AG10803 (cell line): ENCODE results near the gene ZMIZ2.
A peak's percentile ranks its signal among the peaks of the same experiment; 100 is the strongest.
"Not testable (repeated sequence)": the region's sequence is repeated elsewhere in the genome, so short reads cannot be mapped to it uniquely, and the experiment has no call there.

Experiments used
- DNase-seq: peaks from one replicate; pipeline ENCODE4 v3.0.0; 2010; ENCODE audit warnings: low read depth
- H3K4me3 ChIP-seq: 2 replicates; pipeline ENCODE4 v1.5.1; 2011; ENCODE audit warnings: mild to moderate bottlenecking, low read length, control low read depth
- CTCF ChIP-seq: conservative IDR thresholded peaks from 2 replicates; pipeline ENCODE4 v1.5.1; 2011; ENCODE audit warnings: mild to moderate bottlenecking, low read length, control low read depth, inconsistent platforms

The ZMIZ2 gene

GRCh38 chr7:44768628-44769371 lies 20.2 kb downstream of the ZMIZ2 start:
- no peak overlapping the region for H3K4me3 ChIP-seq
- no peak for DNase-seq
- TF ChIP-seq CTCF = no peak

GRCh38 chr7:44769376-44769775 lies 20.7 kb downstream of the ZMIZ2 start:
- no peak for DNase-seq
- no peak for TF ChIP-seq CTCF
- no peak overlapping the region; the same call in 1 of the 2 replicates for H3K4me3 ChIP-seq

GRCh38 chr7:44769776-44770294 lies 21.2 kb downstream of the ZMIZ2 start:
- TF ChIP-seq CTCF = no peak
- DNase-seq = peak; percentile 77
- H3K4me3 ChIP-seq = peak overlapping the region; percentile 24

- TF ChIP-seq CTCF = no peak
- no peak overlapping the region for H3K4me3 ChIP-seq
- DNase-seq = no peak
Measured at GRCh38 chr7:44771358-44771757, 22.7 kb downstream of the ZMIZ2 start.

GRCh38 chr7:44772440-44772839 lies 23.8 kb downstream of the ZMIZ2 start:
- TF ChIP-seq CTCF = no peak
- H3K4me3 ChIP-seq = no peak overlapping the region
- no peak for DNase-seq

- TF ChIP-seq CTCF = no peak
- no peak for DNase-seq
- no peak overlapping the region for H3K4me3 ChIP-seq
Measured at GRCh38 chr7:44772867-44773266, 24.2 kb downstream of the ZMIZ2 start.

- H3K4me3 ChIP-seq, DNase-seq: not testable (repeated sequence)
Measured at GRCh38 chr7:44774486-44774885, 25.8 kb downstream of the ZMIZ2 start.
